ENCODE data around the gene PDS5B.
"Not testable (repeated sequence)": the region's sequence is repeated elsewhere in the genome, so short reads cannot be mapped to it uniquely, and the experiment has no call there.

The PDS5B gene

DNA sequence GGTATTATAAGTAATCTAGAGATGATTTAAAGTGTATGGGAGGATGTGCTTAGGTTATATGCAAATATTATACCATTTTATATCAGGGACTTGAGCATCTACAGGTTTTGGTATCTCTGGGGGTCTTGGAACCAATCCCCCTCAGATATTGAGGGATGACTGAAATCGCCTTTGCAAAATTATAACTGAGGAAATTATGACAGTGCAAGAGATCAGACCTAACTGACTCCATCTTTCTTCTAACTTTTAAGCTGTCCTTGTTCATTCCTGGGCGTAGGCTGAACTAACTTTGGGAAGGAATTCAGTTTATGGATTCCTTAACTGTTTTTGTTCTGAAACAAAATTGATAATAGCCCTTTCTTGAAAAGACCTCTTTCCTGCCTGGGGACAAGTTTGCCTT, 239.2 kb downstream of the PDS5B start:
- H3F3A ChIP-seq (ENCODE audit: control insufficient read depth, insufficient read depth), result no peaks in the 10 kb centered on the region
- H3K4me3 ChIP-seq (ENCODE audit: low read length), result no peak overlapping the region
- no peaks in the 10 kb centered on the region for H3K9me2 ChIP-seq (replicated peaks; ENCODE audit: control insufficient read depth, low read length)
- H3K9me3 ChIP-seq (ENCODE audit: control insufficient read depth, insufficient read depth, low read length), result no peaks in the 10 kb centered on the region
- no peak overlapping the region for H3K27ac ChIP-seq (ENCODE audit: low read depth, low read length)
- TF ChIP-seq EZH2phosphoT487 (IDR thresholded peaks at IDR 0.05; ENCODE audit: borderline replicate concordance, low read length), result no peak
- no peak for TF ChIP-seq CTCF (IDR thresholded peaks at IDR 0.05; ENCODE audit: low read depth, low read length, poor library complexity, severe bottlenecking)
- H3K79me2 ChIP-seq (ENCODE audit: control insufficient read depth, low read length), result no peaks in the 10 kb centered on the region
- no peaks in the 10 kb centered on the region for H4K20me1 ChIP-seq (ENCODE audit: control insufficient read depth, insufficient read depth, low read depth, low read length)
- no peaks in the 10 kb centered on the region for H3K36me3 ChIP-seq (ENCODE audit: control insufficient read depth, low read length)
- no peaks in the 10 kb centered on the region for H3K27me3 ChIP-seq (ENCODE audit: control insufficient read depth, low read length)
- no peaks in the 10 kb centered on the region for H3K4me1 ChIP-seq (ENCODE audit: control insufficient read depth, low read length)
- no peak overlapping the region for H3K4me2 ChIP-seq (ENCODE audit: low read length)

- H3K4me2 ChIP-seq (ENCODE audit: low read length); H3K27ac ChIP-seq (ENCODE audit: low read depth, low read length); H3F3A ChIP-seq (ENCODE audit: control insufficient read depth, insufficient read depth); H3K36me3 ChIP-seq (ENCODE audit: control insufficient read depth, low read length); H3K9me2 ChIP-seq (replicated peaks; ENCODE audit: control insufficient read depth, low read length); H3K79me2 ChIP-seq (ENCODE audit: control insufficient read depth, low read length); H3K4me1 ChIP-seq (ENCODE audit: control insufficient read depth, low read length); H3K27me3 ChIP-seq (ENCODE audit: control insufficient read depth, low read length); H3K4me3 ChIP-seq (ENCODE audit: low read length); H3K9me3 ChIP-seq (ENCODE audit: control insufficient read depth, insufficient read depth, low read length); H4K20me1 ChIP-seq (ENCODE audit: control insufficient read depth, insufficient read depth, low read depth, low read length): not testable (repeated sequence)
Observed at GRCh38 chr13:32826372-32826771, 240.1 kb downstream of the PDS5B start.

Measured in DOHH2 (cell line).